WTC11 (cell line): ENCODE results near the gene LSR. TPM values are rescaled to one million over a fixed set of nuclear protein-coding genes. Genes with fewer than 3 reads are reported as not detected.

Experiments used
- ATAC-seq: fragments of 200-7000 bp; cut with Tn5 transposase; 2 replicates; pipeline ENCODE4 v1.10.0; 2021; ENCODE audit warnings: mild to moderate bottlenecking, moderate library complexity
- CTCF ChIA-PET: fragments of 300-600 bp; sonication (Branson Sonifier 250); formaldehyde crosslinking; loops from one replicate; lab custom pipeline; 2021; ENCODE audit warnings: antibody characterized with exemption; lab: Charles Lee
- POLR2A ChIA-PET: fragments of 350-600 bp; sonication (Branson Sonifier 250); formaldehyde crosslinking; loops from one replicate; lab custom pipeline; 2021; ENCODE audit warnings: antibody characterized with exemption; lab: Charles Lee
- DNase-seq: peaks from one replicate; pipeline ENCODE4 v3.0.0; 2021; ENCODE audit warnings: low spot score
- H3K27ac Mint-ChIP-seq: 2 replicates; pipeline ENCODE4 v1.8.0; 2021; ENCODE audit warnings: mixed read lengths
- H3K27me3 Mint-ChIP-seq: 2 replicates; pipeline ENCODE4 v1.8.0; 2021; ENCODE audit warnings: low read depth, mild to moderate bottlenecking, moderate library complexity, mixed read lengths
- H3K36me3 Mint-ChIP-seq: 2 replicates; pipeline ENCODE4 v1.8.0; 2021; ENCODE audit warnings: mixed read lengths
- H3K4me1 Mint-ChIP-seq: 2 replicates; pipeline ENCODE4 v1.8.0; 2022; ENCODE audit warnings: mixed read lengths
- H3K4me3 Mint-ChIP-seq: 2 replicates; pipeline ENCODE4 v1.8.0; 2021; ENCODE audit warnings: mild to moderate bottlenecking, moderate library complexity, mixed read lengths
- H3K9me3 Mint-ChIP-seq: 2 replicates; pipeline ENCODE4 v1.8.0; 2021; ENCODE audit warnings: mixed read lengths
- ATF1 ChIP-seq: sonication (generic); formaldehyde crosslinking; IDR thresholded peaks from 2 replicates; pipeline ENCODE4 v1.8.1; 2023; ENCODE audit warnings: mild to moderate bottlenecking, moderate library complexity, missing genetic modification reagents
- ETV6 ChIP-seq: sonication (generic); formaldehyde crosslinking; IDR thresholded peaks from 2 replicates; pipeline ENCODE4 v1.8.1; 2022; ENCODE audit warnings: mild to moderate bottlenecking, missing genetic modification reagents
- MYBL2 ChIP-seq: sonication (generic); formaldehyde crosslinking; IDR thresholded peaks from 2 replicates; pipeline ENCODE4 v1.8.1; 2023; ENCODE audit warnings: mild to moderate bottlenecking, moderate library complexity, missing genetic modification reagents
- NFATC4 ChIP-seq: fragments of 250-450 bp; sonication (Bioruptor Pico); IDR thresholded peaks from 2 replicates; pipeline ENCODE4 v1.9.0; 2021; ENCODE audit warnings: mild to moderate bottlenecking
- NR3C1 ChIP-seq: sonication (generic); formaldehyde crosslinking; conservative IDR thresholded peaks from 2 replicates; pipeline ENCODE4 v1.8.1; 2023; ENCODE audit warnings: low read depth, mild to moderate bottlenecking, missing genetic modification reagents
- OVOL2 ChIP-seq: fragments of 250-450 bp; sonication (Bioruptor Pico); IDR thresholded peaks from 2 replicates; pipeline ENCODE4 v1.9.0; 2021; ENCODE audit warnings: mild to moderate bottlenecking, borderline replicate concordance
- TEAD1 ChIP-seq: sonication (generic); formaldehyde crosslinking; IDR thresholded peaks from 2 replicates; pipeline ENCODE4 v1.8.0; 2022; ENCODE audit warnings: mild to moderate bottlenecking, missing genetic modification reagents
- ZNF263 ChIP-seq: sonication (generic); formaldehyde crosslinking; IDR thresholded peaks from 2 replicates; pipeline ENCODE4 v1.8.1; 2022; ENCODE audit warnings: low read depth, mild to moderate bottlenecking, moderate library complexity, missing genetic modification reagents
- ZNF671 ChIP-seq: fragments of 250-450 bp; sonication (Bioruptor Pico); IDR thresholded peaks from 2 replicates; pipeline ENCODE4 v1.8.0; 2021; ENCODE audit warnings: mild to moderate bottlenecking
- total RNA-seq: library from RNA; stranded (reverse); gene quantifications from 3 replicates; pipeline ENCODE4 v1.2.3, GENCODE V29; 2021
- TF ChIP-seq, protein P1 (sequence below): sonication (generic); formaldehyde crosslinking; IDR thresholded peaks from 2 replicates; pipeline ENCODE4 v1.8.1; 2023; ENCODE audit warnings: mild to moderate bottlenecking, moderate library complexity, missing genetic modification reagents
- TF ChIP-seq, protein P2 (sequence below): sonication (generic); formaldehyde crosslinking; IDR thresholded peaks from 2 replicates; pipeline ENCODE4 v1.8.1; 2022; ENCODE audit warnings: mild to moderate bottlenecking, missing genetic modification reagents, moderate library complexity, borderline replicate concordance
- TF ChIP-seq, protein P3 (sequence below): sonication (generic); formaldehyde crosslinking; IDR thresholded peaks from 2 replicates; pipeline ENCODE4 v1.8.1; 2022; ENCODE audit warnings: low read depth, mild to moderate bottlenecking, moderate library complexity, missing genetic modification reagents, borderline replicate concordance
- TF ChIP-seq, protein P4 (sequence below): sonication (generic); formaldehyde crosslinking; IDR thresholded peaks from 2 replicates; pipeline ENCODE4 v1.8.1; 2022; ENCODE audit warnings: low read depth, missing genetic modification reagents, borderline replicate concordance
- TF ChIP-seq, protein P5 (sequence below): sonication (generic); formaldehyde crosslinking; IDR thresholded peaks from 2 replicates; pipeline ENCODE4 v1.8.1; 2023; ENCODE audit warnings: mild to moderate bottlenecking, missing genetic modification reagents, moderate library complexity
- TF ChIP-seq, protein P6 (sequence below): sonication (generic); formaldehyde crosslinking; IDR thresholded peaks from 2 replicates; pipeline ENCODE4 v1.8.1; 2022; ENCODE audit warnings: mild to moderate bottlenecking, moderate library complexity, missing genetic modification reagents
- TF ChIP-seq, protein P7 (sequence below): sonication (generic); formaldehyde crosslinking; IDR thresholded peaks from 2 replicates; pipeline ENCODE4 v1.8.1; 2023; ENCODE audit warnings: mild to moderate bottlenecking, missing genetic modification reagents

Gene LSR
- total RNA-seq, 1 experiment from 2014 or later, result 130 TPM

DNA sequence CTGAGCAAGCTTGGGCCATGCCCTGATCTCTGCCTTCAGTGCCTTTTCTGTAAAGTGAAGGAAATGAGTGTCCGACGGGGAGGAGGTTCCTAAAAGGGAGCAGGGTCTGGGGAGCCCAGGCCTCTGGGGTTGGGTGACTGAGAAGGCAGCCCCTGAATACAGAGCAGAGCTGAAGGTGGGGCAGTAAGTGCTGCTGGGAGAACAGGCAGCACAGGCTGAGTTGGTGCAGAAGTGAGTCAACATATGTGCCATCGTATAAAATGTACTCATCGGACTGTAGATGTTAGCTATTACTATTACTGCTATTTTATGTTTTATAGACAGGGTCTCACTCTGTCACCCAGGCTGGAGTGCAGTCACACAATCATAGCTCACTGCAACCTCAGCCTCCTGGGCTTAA is 32.5 kb downstream of the LSR start:
- CTCF ChIA-PET, result interaction anchor here (0.5 to 1.2 kb wide), 3 partner anchors 12 to 122 kb away, joined by 3 to 4 read pairs (median 4); no protein-coding TSS in a partner anchor
- TF ChIP-seq NR3C1 (CRISPR knock-in tag) (no peak), MYBL2 (CRISPR knock-in tag) (no peak)
- TF ChIP-seq, protein P1, sequence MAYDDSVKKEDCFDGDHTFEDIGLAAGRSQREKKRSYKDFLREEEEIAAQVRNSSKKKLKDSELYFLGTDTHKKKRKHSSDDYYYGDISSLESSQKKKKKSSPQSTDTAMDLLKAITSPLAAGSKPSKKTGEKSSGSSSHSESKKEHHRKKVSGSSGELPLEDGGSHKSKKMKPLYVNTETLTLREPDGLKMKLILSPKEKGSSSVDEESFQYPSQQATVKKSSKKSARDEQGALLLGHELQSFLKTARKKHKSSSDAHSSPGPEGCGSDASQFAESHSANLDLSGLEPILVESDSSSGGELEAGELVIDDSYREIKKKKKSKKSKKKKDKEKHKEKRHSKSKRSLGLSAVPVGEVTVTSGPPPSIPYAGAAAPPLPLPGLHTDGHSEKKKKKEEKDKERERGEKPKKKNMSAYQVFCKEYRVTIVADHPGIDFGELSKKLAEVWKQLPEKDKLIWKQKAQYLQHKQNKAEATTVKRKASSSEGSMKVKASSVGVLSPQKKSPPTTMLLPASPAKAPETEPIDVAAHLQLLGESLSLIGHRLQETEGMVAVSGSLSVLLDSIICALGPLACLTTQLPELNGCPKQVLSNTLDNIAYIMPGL (CRISPR knock-in tag), result no peak

DNA sequence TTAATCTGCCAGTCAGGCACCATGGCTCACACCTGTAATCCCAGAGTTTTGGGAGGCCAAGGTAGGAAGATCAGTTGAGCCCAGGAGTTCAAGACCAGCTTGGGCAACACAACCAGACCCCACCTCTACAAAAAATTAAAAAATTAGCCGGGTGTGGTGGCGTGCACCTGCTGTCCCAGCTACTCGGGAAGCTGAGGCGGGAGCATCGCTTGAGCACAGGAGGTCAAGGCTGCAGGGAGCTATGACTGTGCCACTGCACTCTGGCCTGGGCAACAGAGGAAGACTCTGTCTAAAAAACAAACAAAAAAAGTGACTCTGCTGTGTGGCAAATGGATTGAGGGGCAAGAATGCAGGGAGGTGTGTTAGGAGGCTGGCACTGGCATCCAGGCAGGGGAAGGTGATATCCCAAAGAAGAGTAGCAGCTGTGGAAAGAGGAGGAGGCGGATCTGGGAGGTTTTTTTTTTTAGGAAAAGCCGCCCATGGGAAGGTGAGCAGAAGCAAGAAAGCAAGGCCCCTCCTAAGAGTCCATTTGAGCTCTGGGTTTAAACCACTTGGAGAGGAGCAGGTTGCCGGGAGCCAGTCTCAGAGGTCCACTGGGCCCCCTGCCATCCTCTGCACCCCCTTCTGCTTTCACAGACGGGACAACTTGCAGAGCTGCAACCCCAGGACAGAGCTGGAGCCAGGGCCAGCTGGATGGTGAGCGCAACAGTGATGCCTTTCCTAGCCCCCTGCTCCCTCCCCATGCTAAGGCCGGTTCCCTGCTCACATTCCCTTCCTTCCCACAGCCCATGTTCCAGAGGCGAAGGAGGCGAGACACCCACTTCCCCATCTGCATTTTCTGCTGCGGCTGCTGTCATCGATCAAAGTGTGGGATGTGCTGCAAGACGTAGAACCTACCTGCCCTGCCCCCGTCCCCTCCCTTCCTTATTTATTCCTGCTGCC is 35.6 kb downstream of the LSR start:
- Mint-ChIP-seq H3K27ac (peak overlapping the region; percentile 34; the same call in 1 of the 2 replicates), H3K4me1 (peaks cover 11% of the 10 kb centered on the region), H3K4me3 (0 out of 2 replicates have a peak overlapping the region, but pooled peaks have one; percentile 2), H3K9me3 (no peaks in the 10 kb centered on the region), H3K36me3 (no peaks in the 10 kb centered on the region), H3K27me3 (no peaks in the 10 kb centered on the region; the same call in none of the 2 replicates)
- TF ChIP-seq TEAD1 (CRISPR knock-in tag), result no peak
- TF ChIP-seq ATF1 (CRISPR knock-in tag), result no peak
- TF ChIP-seq, protein P2, sequence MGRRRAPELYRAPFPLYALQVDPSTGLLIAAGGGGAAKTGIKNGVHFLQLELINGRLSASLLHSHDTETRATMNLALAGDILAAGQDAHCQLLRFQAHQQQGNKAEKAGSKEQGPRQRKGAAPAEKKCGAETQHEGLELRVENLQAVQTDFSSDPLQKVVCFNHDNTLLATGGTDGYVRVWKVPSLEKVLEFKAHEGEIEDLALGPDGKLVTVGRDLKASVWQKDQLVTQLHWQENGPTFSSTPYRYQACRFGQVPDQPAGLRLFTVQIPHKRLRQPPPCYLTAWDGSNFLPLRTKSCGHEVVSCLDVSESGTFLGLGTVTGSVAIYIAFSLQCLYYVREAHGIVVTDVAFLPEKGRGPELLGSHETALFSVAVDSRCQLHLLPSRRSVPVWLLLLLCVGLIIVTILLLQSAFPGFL (CRISPR knock-in tag), result no peak
- ATAC-seq, result peak; percentile 11; the same call in 1 of the 2 replicates
- CTCF ChIA-PET, result interaction anchor here (1.6 to 2.0 kb wide), 4 partner anchors 11 to 226 kb away, joined by 4 to 7 read pairs (median 6); partner anchors contain the start of gene USF2
- DNase-seq, result no peak
- POLR2A ChIA-PET, result no interaction called here

More for the DNA sequence above, 32.5 kb downstream of the LSR start:
- ATAC-seq, result no peak
- DNase-seq, result no peak
- H3K4me1 Mint-ChIP-seq, result peaks cover 11% of the 10 kb centered on the region
- H3K4me3 Mint-ChIP-seq, result no peak overlapping the region
- no peaks in the 10 kb centered on the region for H3K9me3 Mint-ChIP-seq
- H3K36me3 Mint-ChIP-seq, result peaks cover 7% of the 10 kb centered on the region
- no peaks in the 10 kb centered on the region; the same call in none of the 2 replicates for H3K27me3 Mint-ChIP-seq
- peak overlapping the region; percentile 82; the same call in 1 of the 2 replicates for H3K27ac Mint-ChIP-seq
- POLR2A ChIA-PET, result interaction anchor here (0.6 kb wide), 1 partner anchor 47 kb away, joined by 10 read pairs; no protein-coding TSS in a partner anchor

DNA sequence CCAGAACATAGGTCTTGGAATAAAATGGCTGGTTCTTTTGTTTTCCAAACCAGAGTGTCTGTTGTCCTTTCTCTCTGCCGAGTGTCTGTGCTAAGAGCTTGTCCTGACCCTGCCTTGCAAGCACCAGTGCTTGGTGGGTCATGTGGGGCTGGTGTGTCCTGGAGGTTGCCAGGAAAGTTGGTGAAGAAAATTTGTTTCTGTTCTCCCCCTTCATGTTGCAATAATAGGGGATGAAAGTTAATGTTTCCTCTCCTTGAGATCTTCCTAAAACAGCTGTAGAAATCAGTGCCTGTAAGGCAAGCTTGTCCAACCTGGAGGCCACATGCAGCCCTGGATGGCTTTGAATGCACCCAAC is 36.3 kb downstream of the LSR start:
- ChIA-PET POLR2A (no interaction called here), CTCF (interaction anchor here (0.6 to 2.0 kb wide), 5 partner anchors 10 to 225 kb away, joined by 3 to 7 read pairs (median 5); partner anchors contain the start of gene USF2)
- Mint-ChIP-seq H3K4me3 (0 out of 2 replicates have a peak overlapping the region, but pooled peaks have one; percentile 2), H3K36me3 (no peaks in the 10 kb centered on the region), H3K27ac (peak overlapping the region; percentile 34; the same call in 1 of the 2 replicates), H3K27me3 (no peaks in the 10 kb centered on the region; the same call in none of the 2 replicates), H3K9me3 (no peaks in the 10 kb centered on the region), H3K4me1 (peaks cover 11% of the 10 kb centered on the region)
- DNase-seq, result no peak
- ATAC-seq, result no peak
- TF ChIP-seq OVOL2, result no peak
- TF ChIP-seq, protein P3, sequence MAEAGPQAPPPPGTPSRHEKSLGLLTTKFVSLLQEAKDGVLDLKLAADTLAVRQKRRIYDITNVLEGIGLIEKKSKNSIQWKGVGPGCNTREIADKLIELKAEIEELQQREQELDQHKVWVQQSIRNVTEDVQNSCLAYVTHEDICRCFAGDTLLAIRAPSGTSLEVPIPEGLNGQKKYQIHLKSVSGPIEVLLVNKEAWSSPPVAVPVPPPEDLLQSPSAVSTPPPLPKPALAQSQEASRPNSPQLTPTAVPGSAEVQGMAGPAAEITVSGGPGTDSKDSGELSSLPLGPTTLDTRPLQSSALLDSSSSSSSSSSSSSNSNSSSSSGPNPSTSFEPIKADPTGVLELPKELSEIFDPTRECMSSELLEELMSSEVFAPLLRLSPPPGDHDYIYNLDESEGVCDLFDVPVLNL (CRISPR knock-in tag), result no peak
- no peak for TF ChIP-seq NR3C1 (CRISPR knock-in tag)
- TF ChIP-seq, protein P4, sequence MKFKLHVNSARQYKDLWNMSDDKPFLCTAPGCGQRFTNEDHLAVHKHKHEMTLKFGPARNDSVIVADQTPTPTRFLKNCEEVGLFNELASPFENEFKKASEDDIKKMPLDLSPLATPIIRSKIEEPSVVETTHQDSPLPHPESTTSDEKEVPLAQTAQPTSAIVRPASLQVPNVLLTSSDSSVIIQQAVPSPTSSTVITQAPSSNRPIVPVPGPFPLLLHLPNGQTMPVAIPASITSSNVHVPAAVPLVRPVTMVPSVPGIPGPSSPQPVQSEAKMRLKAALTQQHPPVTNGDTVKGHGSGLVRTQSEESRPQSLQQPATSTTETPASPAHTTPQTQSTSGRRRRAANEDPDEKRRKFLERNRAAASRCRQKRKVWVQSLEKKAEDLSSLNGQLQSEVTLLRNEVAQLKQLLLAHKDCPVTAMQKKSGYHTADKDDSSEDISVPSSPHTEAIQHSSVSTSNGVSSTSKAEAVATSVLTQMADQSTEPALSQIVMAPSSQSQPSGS (CRISPR knock-in tag), result no peak
- no peak for TF ChIP-seq NFATC4 (CRISPR knock-in tag)
- TF ChIP-seq, protein P5, sequence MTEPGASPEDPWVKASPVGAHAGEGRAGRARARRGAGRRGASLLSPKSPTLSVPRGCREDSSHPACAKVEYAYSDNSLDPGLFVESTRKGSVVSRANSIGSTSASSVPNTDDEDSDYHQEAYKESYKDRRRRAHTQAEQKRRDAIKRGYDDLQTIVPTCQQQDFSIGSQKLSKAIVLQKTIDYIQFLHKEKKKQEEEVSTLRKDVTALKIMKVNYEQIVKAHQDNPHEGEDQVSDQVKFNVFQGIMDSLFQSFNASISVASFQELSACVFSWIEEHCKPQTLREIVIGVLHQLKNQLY, result no peak
- no peak for TF ChIP-seq ZNF671 (CRISPR knock-in tag)
- no peak for TF ChIP-seq ZNF263
- TF ChIP-seq, protein P6, sequence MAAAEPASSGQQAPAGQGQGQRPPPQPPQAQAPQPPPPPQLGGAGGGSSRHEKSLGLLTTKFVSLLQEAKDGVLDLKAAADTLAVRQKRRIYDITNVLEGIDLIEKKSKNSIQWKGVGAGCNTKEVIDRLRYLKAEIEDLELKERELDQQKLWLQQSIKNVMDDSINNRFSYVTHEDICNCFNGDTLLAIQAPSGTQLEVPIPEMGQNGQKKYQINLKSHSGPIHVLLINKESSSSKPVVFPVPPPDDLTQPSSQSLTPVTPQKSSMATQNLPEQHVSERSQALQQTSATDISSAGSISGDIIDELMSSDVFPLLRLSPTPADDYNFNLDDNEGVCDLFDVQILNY, result no peak
- TF ChIP-seq, protein P7, sequence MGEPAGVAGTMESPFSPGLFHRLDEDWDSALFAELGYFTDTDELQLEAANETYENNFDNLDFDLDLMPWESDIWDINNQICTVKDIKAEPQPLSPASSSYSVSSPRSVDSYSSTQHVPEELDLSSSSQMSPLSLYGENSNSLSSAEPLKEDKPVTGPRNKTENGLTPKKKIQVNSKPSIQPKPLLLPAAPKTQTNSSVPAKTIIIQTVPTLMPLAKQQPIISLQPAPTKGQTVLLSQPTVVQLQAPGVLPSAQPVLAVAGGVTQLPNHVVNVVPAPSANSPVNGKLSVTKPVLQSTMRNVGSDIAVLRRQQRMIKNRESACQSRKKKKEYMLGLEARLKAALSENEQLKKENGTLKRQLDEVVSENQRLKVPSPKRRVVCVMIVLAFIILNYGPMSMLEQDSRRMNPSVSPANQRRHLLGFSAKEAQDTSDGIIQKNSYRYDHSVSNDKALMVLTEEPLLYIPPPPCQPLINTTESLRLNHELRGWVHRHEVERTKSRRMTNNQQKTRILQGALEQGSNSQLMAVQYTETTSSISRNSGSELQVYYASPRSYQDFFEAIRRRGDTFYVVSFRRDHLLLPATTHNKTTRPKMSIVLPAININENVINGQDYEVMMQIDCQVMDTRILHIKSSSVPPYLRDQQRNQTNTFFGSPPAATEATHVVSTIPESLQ (CRISPR knock-in tag), result no peak
- no peak for TF ChIP-seq ETV6 (CRISPR knock-in tag)
